NCI-H2227 (cell line): ENCODE data around the gene AREL1.

Source experiments
- DNase-seq: peaks from one replicate; lab custom pipeline; 2025; ENCODE audit not compliant: unreplicated experiment; lab: John Stamatoyannopoulos, UW

The AREL1 gene

GRCh38 chr14:74702293-74702692, 10.6 kb downstream of the AREL1 start:
- no peak for DNase-seq

DNA sequence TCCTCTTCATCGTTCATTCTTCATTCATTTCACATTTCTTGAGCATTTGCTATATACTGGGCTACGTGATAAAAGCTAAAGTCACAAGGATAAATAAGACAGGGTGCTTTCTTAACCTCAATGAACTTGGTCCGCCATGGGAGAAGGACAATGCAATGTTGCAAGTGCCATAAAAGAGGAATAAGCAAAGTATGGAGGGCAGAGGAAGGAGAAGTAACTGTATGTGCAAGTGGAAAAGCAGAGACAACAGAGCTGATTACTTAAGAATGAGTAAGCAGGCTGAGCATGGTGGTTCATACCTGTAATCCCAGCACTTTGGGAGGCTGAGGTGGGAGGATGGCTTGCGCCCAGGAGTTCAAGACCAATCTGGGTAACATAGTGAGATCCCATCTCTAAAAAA, 14.4 kb downstream of the AREL1 start:
- no peak for DNase-seq

DNA sequence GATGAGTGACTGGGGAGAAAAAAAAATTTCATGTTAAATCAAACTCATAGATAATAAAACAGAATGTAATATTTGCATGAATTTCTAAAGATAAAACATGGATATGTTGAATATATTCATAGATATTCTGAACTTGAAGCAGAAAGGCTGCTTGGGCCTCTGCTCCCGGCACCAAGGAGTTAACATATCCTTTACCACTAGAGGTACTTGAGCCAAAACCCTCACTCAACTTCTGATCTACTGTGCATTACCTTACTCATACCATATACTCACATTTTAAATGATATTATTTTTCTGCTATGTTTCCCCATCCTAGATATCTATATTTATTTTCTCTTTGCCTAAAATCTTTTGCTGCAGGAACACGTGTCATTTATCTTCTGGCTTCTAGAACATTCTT, 14.9 kb downstream of the AREL1 start:
- DNase-seq: no peak

- DNase-seq: no peak
Measured at GRCh38 chr14:74697543-74697942, 15.3 kb downstream of the AREL1 start.

DNA sequence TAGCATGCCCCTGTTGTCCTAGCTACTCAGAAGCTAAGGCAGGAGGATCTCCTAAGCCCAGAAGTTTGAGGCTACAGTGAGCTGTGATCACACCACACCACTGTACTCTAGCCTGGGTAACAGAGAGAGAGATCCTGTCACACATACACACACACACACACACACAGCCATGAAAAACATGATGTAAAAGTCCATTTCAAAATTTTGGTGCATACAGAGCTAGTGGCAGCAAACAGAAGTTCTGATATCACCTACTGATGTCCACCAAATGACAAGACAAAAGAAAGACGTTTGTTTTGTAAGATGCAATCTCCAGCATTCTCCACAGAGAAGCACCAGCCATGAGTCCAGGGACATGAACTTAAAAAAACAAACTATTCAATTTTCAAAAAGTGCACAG, 15.9 kb downstream of the AREL1 start:
- no peak for DNase-seq

GRCh38 chr14:74695406-74695805, 17.5 kb downstream of the AREL1 start:
- no peak for DNase-seq

DNA sequence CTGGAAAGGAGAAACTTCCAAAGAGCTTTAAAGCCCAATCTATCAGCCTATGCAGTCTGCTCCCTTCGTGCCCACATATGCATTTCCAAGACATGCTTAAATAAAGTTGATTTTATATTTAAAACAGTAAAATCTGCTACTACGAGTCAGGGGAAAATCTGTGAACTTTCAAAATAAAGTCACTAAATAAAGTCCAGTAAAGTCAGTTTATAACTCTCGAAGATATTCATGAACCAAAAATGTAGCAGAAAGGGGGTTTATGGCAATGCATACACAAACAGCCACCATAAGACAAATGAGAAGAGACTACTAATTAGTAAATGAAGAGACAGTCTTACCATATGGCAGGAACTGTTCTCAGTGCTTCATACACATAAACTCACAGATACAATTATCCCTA, 19.7 kb downstream of the AREL1 start:
- no peak for DNase-seq

DNA sequence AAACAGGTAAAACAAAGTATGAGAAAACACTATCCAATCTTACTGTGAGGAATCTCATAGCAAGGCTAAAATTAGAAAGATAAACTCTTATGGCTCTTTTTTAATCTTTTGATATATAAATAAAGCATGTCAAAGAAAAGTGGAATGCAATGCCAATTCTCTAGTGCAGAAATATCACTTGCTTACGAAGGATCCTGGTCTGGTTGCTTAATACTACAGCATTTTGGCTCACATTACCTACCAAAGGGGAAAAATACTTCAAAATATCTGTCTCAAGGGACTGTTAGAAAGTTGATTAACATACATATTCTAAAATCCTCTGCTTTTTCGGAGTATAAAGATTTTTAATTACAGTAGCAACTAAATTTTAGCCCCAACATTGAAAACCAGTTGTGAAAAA, 21.4 kb downstream of the AREL1 start:
- DNase-seq: no peak

GRCh38 chr14:74685921-74686678, 26.8 kb downstream of the AREL1 start:
- no peak for DNase-seq

DNA sequence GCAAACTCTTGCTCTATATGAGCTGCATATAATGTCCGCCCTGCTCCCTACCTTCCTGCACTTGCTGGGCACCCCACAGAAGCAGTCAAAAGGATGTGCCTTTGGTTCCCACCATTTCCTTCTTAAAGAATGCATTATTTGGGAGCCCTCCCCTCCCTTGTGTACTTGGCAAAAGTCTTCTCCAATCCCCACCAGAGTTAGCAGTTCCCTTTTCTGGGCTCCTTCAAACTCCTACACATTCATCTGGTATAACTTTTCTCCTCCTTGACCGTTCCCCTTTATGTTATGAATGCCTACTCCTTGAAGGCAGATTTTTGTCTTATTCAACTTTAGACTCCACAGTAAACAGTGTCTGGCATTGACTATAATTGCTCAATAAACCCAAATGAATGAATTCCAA, 27.8 kb downstream of the AREL1 start:
- DNase-seq: no peak

DNA sequence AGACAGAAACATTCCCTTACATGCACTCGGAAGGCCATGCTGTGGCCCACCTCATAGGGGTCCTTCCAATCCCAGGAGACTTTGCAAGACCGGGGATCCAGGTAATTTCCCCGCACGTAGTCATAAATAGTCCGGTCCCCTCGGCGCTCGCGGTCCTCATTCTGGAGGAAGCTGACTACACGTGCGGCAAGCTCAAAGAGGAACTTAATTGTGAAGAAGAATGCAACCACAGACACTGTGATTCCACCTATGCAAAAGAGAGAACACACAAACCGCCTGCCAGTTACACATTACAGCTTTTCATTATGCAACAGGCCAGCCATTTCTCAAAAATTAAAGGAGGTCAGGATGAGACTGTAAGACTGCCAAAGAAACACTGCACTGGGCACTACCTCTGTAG, 28.4 kb downstream of the AREL1 start:
- DNase-seq: no peak

DNA sequence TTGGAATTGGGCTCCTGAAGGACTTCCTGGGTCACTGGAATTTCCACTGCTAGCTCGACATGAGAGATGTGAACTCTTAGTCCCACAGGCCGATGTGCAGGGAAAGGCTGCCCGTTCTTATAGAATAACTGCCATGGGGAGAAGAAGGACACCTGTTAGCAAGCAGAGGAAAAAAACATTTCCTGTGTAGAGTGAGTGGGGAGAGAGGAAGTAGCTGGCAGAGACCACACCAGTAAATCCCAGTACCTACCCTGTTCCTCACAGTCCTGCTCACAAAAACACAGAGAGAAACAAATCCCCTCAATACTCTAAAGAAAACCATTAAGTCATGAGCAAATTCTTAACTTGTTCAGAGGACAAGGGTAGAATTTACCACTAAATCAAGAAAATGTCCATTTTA, 29.5 kb downstream of the AREL1 start:
- DNase-seq: no peak

GRCh38 chr14:74682169-74682952, 30.5 kb downstream of the AREL1 start:
- DNase-seq: no peak

GRCh38 chr14:74675219-74675618, 37.7 kb downstream of the AREL1 start:
- DNase-seq: no peak

DNA sequence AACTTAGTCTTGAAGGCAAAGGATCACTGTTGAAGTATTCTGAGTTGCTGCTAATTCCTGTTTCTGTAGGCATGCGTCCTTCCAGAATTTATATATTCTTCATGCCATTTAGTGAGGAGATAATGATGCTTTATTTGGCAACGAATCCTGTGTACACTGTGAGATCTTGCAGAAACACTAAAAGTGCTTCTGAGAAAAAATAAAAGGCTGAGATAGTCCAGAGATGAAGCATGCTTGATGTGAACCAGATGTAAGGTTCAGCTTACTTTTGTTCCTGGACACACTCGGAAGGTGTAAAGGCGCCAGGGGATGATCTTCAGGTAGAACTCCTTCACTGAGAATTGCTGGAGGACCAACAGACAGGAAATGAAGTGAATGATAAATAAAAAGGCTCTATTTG, 39.1 kb downstream of the AREL1 start:
- DNase-seq: no peak

- no peak for DNase-seq
Measured at GRCh38 chr14:74671789-74672188, 41.1 kb downstream of the AREL1 start.

DNA sequence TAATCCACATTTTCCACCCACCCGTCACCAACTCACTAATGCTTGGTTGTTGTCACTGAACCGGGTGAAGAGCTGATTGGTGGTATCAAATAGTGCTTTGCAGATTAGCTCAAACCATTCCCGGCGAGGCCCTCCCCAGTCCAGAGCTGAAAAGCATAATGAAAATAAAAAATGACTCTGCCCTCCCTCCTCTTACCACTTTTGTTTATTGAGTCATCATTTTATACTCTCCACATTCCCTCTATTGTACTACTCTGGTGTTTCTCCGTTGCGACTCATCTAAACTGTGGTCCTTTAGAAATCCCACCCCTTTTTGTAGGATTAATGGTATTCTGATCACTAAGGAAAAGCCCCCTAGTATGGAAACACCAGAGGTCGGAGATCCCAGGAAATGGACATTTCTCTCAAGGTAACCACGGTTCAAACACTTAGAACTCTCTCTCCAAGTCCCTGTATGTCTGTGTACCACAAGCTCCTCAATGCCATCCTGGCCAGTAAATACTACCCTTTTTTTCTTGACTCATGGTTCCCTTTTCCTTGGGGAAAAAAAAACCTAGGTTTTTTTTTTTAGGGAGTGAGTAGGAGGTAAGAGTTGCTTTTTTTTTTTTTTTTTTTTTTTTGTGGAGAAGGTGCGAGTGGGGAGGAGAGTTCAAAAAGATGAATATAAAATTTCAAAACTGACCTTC, 42.0 kb downstream of the AREL1 start:
- no peak for DNase-seq

DNA sequence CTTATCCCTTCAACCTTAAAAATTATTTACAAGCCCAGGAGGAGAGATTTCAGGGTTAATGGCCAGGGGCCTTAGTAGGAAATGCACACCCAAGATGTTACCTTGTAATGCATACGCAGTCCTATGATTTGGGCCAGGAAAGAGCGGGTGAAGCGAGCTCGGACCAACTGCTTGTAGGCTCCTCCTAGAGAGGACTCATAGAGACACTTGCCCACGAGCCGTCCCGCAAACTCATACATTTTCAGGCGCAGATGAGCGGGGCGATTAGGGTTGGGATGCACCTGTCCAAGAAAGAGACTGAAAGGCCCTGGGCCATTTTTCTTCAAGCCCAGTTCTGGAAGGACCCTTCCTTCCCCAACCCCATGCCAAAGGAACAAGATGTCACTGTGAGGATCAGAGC, 43.0 kb downstream of the AREL1 start:
- no peak for DNase-seq

DNA sequence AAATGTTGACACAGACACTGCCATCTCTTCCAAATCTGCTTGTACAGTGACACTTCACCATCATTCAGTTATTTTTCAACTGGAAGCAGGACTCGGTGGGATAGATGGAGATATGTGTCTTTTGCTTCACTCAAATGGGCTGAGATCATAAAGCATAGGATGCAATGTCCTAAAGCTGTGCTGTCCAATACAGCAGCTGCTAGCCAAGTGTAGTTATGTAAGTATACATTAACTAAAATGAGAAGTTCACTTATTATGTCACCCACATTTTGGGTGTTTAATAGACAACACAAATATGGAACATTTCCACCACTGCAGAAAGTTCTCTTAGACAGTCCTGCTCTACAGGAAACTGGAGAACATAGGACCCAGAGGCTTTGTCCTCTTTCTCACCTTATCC, 43.6 kb downstream of the AREL1 start:
- DNase-seq: no peak

DNA sequence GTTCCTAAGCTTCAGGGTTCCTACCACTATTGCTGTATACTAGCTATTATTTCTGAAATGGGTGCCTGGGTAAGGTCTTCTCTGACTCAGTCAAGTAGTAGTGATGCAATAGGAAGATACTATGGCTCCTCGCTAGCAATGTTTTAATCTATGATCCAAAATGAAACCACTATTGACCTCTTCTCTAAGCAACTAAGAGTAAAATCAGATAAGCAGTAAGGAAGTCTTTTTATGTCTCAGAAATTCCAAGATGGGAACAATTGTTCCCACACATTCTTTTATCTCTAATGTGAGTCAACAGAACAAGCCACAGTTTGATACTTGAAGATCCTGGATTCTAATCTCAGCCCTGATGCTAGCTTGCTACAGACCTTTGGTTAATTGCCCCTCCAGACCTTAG, 45.1 kb downstream of the AREL1 start:
- no peak for DNase-seq

GRCh38 chr14:74664717-74665116, 48.2 kb downstream of the AREL1 start:
- DNase-seq: no peak

- DNase-seq: no peak
Measured at GRCh38 chr14:74663884-74664283, 49.0 kb downstream of the AREL1 start.
